DMS53 (cell line): ENCODE data around the gene PLCB1.
"Not testable (repeated sequence)": the region's sequence is repeated elsewhere in the genome, so short reads cannot be mapped to it uniquely, and the experiment has no call there.

Source experiments
- DNase-seq: peaks from one replicate; lab custom pipeline; 2025; lab: John Stamatoyannopoulos, UW

The PLCB1 gene

DNA sequence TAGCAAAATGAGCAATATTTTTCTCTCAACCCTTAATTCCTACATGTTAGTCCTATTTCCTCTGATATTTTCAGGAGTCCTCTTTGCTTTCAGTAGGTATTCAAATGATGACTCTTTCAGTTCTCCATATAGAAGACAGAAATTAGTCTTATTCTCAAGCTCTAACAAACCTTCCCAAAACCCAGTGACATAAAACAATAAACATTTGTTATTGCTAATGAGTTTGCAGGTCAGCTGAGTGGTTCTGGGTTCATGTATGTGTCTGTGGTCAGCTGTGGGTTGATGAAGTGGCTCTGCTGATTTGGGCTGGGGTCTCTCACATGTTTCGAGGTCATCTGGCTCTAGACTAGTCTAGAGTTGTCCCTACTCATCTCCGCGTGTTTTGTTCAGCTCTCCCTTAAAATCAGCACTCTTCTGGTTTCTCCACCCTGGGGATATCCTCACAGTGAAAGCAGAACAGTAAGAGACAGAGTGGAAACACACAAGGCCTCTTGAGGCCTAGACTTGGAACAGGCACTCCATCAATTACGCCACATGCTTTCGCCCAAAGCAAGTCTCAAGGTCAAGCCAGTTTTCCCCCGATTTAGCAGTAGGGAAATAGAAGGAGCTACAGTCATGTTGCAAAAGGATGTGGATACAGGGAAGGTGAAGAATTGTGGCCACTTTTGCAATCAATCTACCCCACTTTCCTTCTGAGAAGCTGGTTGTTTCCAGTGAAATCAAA is 273.0 kb downstream of the PLCB1 start:
- no peak for DNase-seq

DNA sequence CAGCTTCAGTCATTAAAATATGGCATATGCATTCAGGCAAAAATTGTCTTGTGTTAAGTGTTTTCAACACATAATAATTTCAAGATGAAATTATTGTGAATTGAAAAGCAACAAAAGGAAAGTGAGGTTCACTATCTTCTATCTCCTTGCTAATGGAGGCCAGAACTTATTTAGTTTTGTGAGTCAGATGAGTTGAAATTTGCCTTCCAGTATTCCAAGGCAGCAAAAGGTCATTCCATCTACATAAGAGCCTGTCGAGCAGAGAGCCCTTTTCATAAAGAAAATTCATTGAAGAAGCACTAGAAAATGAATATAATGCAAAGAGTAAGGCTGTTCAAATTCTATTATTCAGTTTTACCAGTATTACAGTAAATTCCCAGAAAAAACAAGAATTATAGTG is 274.3 kb downstream of the PLCB1 start:
- DNase-seq, result no peak

DNA sequence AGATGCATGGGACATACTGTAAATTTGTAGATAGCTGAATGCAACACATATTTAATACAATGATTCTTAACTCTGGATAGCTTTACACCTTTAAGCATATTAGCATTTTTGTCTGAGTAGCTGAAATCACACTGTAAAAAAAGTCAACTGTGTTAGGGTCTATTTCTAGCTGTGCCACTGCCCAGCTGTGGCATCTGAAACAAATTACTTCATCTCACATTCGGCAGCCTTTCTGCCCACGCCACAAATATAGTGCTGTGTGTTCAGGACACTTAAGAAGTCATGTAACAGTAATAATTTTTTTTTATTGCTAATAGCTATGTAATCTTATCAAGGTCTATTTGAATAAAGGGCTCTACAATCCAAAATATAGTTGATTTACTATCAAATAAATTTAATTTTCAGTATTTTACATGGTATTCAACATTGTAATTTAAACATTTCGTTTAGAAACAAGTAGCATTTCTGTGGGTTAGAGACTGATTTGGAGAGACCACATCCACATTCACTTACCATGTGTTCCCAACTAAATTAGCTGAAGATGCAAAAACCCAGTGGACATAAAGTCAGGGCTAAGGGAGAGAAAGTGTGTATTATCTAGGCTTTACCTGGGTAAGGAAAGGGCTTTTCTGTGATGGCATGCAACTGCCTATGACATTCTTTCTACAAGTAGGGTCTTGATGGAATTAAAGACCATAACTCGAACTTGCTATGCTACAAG is 276.7 kb downstream of the PLCB1 start:
- no peak for DNase-seq

DNA sequence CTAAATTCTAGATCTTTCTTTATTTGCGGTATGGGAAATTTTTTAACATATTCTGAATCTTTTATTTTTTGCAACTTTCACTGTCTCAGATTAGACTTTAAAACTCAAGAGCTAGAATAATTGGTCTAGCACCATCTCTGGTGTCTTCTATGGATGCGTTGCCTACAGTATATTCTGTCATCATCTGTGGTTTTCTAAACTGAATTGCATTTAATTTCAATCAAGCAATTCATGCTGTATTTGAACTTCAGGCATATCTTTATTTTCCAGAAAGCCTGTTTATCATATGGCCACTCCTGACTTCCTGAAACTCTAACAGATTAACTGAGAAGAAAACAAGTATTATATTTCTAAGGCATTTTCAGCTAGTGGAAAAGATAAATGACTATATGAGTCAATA is 281.6 kb downstream of the PLCB1 start:
- no peak for DNase-seq

DNA sequence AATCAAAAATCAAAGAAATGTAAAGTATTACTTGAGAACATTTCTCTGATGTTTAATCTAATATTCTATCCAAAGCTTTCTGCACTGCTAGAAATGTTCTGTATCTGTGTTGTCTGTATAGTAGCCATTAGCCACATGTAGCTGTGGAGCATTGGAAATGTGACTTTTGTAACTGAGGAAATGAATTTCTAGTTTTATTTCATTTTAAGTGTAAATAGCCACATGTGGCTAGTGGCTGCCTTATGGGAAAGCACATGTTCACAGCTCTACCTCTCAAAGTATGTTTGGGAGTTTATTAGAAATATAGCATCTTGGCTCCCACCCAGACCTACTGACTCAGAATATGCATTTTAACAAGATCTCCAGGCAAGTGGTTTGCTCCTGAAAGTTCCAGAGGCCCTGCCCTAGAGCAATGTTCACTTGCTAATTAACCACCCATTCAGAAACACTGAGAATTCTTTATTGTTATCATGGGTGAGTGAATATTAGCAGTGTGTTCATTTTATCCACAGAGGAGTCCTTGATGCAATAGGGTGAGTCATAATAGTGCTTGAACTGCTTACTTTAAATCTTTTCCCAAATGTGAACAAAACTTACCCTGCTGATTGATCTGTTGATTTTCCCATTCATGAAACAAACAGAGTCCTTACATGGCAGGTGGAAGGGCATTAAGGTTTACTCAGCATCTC is 282.7 kb downstream of the PLCB1 start:
- DNase-seq, result peak; percentile 66

DNA sequence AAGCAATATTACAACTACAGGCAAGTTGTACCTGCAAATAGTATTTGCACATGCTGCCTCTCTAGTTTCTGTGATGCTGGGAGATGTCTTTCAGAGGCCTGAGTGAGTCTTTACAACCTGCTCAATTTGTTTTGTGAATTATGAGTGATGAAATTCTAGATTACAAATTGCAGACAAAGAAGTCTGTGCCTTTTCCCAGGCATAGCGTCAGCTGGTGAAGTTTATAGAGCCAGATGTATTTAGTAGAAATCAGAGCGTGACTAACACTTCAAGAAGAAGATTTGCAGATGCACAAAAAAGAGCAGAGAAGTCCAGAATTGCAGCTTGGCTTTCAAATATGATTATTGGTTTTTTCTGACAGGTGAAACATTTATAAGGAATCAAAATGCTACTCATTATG is 289.9 kb downstream of the PLCB1 start:
- no peak for DNase-seq

DNA sequence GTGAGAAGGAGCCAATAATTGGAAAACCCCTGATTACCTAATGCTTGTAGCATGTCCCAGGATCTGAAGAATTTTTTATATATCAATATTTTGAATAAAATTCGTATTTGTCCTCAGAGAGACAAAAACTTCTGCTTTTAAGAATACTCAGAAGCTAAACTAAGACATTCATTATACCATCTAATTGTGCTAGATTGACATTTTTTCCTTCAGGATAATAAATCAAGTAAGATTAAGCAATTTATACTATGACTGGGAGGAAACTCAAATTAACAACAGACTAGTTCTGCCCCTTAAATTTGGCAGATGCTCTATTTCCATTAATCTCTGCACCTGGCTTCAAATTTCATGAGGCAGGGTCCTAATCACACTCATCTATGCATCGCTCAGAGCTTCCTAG is 291.4 kb downstream of the PLCB1 start:
- no peak for DNase-seq

DNA sequence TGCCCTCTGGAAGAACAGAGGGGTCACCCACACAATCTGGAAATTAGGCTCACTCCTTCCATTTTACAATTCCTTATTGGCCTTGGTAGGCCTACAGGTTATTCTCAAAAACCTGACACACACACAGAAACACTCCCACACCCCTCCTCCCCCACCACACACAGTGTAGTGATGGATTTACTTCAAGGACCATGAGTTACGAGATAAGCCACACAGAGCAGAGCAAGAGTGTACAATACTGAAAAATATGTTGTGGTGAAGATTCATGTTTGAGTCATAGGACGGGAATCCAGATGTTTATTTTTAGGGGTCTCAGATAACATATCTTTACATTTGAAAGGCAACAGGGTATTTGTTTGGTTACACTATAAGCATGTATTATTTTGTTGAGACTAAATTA is 291.9 kb downstream of the PLCB1 start:
- DNase-seq, result no peak

DNA sequence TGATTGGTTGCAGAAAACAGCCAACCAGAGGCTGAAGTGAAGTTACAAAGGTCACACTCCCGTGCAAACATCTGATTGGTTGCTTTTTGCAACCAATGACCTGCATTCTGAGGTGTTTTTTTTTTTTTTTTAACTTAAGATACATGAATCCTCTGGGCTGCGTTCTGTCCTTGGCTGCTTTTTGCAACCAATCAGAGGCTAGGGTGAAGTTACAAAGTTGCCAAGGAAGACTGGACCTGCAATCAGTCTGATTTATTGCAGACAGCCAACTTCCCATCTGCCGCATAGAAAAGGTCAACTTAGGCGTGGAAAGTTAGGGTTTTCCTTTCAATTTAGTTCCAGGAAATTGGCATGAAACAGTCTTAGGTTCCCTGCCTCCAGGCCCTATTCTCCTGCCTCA is 292.9 kb downstream of the PLCB1 start:
- DNase-seq, result no peak

DNA sequence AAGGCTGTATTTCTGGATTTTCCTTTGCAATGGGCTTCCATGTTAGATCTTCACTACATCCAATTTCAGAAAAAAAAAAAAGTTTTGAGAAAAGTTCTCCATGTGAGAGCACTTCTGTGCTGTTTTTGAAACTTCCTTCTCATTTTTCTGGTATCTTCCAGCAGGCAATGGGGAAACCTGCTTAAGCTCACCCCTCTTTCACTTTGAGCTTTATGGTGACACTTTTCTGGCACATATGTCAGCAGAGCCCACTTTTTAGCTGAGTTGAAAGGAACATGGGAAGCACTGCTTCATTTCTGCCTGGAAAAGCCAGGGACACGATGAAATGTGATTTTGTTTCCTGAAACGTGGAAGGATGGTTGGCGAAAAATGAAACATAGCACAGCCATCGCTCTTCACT is 293.7 kb downstream of the PLCB1 start:
- DNase-seq, result no peak

DNA sequence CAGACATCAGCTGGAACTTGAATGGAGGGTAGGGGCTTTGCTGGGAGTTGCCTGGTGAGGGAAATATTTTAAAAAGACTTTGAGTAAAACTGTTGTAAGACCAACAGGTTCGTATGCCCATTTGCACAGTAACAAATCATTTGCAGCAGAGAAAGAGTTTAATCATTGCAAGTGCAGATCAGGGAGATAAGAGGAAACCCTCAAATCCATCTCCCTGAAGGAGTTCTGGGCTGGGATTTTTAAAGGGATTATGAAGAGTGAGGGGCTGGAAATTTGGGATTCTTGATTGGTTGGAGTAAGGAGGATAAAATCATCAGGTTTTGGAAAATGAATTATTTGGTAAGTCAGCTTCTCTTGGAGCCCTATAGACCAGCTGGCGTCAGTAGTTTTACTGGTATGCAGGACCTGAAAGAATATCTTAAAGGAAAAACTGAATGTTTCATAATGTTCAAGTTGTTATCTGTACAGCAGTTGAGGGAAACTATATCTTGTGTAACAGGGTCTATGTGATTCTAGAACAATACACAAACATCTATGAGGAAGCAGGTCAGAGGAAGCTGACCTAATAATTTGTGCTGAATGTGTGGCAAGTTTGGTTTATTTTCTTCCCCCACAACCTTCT is 295.5 kb downstream of the PLCB1 start:
- DNase-seq, result no peak

DNA sequence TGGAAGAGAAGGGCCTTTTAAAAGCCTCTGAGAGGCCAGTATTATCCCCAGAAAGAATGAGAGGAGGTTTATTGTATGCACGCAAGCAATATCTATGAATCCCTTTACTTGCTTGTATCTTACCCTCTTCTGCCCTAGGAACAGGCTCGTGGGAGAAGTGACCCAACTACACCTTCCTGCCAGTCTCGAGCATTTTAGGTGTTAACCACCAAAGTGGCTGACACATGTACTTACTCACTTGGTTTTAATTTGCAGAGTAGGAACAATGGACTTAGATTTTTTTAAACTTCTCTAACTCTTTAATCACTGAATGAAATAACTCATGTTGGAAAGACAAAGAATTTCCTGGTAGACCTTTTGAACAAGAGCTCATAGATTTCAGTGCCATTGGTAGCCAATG is 296.9 kb downstream of the PLCB1 start:
- DNase-seq, result no peak

DNA sequence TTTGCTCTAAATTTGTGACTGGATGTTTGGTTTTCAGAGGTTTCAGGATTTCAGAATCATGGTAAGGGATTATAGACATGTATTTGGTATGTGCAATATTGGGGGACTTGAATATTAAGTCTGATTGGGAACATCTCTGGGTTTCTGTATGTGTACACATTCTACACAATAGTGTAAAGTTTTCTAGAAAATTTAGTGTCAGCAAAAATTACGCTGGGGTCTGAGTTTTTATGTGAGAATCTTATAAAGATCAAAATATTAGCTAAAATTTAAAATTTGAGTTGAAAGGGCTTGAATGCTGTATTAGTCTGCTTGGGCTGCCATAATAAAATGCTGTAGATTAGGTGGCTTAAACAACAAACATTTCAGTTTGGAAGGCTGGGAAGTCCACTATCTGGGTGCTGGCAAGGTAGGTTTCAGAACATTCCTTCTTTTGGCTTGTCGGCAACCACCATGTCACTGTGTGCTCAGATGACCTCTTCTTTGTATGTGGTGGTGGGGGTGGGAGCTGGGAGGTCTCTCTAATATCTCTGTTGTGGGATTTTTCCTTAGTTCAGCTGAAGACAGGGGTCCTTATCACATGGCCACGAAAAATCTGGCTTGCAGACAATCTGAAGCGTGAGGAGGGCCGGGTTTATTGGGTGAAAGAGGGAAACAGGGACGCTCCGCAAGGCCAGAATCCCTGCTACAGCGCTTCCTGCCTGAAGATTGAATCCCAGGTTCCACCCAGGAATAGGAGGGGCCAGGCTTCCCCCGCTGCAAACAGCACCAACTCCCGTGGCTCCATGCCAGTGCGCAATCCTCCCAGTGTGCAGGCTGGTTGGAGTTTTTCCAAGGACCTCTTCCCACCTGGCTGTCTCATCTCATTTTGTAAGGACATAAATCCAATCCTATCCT is 299.7 kb downstream of the PLCB1 start:
- no peak for DNase-seq

DNA sequence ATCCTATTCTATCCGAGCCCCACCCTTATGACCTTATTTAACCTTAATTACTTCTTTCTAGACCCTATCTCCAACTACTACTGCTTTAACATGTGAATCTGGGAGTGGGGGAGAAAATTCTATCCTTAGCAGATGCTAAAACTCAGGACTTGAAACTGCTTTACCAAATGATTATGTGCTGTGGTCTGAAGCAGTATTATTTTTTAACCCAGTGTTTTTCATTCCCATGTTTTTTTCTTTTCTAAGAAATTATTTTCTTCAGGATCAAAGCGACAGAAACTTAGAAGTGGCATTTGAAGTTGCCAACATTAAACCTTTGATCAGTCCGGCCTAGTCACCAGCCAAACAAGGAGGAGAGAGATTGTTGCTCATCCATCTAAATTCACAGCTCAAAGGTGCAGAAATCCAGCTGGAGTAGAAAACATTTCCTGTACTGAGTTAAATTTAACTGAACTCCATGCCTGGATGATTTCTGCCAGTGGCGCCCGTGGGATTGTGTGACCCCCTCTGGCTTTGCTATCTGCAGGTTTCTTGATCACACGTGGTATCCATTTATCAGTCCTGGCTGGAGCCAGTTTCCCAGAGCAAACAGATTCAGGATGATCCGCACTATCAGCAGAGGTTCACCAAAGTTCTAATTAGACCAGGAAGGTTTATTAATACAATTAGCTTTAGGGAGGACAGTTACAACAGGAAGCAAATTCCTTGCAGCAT is 300.5 kb downstream of the PLCB1 start:
- no peak for DNase-seq

DNA sequence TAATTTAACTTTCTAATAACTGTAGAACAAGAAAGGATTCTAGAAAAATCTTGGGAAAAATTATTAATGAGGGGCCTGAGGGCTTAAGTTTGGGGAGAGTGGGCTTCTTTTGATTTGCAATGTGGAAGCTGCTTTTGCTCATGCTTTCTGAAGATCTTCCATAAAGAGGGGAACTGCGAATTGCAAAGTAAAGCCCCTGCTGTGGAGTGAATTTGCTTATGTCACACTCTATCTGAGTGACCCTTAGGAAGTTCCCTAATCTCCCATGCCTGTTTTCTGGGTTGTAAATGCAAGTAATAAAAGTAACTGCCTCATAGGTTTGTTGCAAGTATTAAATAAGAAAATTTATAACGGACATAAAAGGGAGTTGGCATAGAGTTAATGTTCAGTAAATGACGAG is 301.2 kb downstream of the PLCB1 start:
- no peak for DNase-seq

DNA sequence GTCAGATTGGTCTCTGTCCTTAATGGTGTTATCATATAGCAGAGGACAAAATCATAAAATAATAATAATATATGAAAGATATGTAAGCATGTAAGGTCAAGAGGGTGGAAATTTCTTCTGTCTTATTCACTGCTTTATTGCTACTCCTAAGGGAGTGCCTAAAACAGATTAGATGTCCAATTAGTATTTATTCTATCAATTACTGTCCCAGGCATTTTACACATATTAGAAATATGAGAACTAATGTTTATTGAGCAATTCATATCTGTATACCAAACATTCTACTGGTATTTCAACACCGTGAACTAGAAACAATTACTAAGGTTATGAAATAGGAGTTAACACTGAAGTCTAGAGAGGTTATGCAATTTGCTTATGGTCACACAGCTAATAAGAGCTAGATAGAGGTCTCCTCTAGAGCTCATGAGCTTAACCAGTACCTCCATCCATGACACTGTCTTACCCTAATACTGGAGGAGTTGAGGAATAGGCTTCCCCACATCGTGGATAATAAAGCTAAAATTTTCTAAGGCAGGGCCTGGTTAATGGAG is 302.3 kb downstream of the PLCB1 start:
- no peak for DNase-seq

DNA sequence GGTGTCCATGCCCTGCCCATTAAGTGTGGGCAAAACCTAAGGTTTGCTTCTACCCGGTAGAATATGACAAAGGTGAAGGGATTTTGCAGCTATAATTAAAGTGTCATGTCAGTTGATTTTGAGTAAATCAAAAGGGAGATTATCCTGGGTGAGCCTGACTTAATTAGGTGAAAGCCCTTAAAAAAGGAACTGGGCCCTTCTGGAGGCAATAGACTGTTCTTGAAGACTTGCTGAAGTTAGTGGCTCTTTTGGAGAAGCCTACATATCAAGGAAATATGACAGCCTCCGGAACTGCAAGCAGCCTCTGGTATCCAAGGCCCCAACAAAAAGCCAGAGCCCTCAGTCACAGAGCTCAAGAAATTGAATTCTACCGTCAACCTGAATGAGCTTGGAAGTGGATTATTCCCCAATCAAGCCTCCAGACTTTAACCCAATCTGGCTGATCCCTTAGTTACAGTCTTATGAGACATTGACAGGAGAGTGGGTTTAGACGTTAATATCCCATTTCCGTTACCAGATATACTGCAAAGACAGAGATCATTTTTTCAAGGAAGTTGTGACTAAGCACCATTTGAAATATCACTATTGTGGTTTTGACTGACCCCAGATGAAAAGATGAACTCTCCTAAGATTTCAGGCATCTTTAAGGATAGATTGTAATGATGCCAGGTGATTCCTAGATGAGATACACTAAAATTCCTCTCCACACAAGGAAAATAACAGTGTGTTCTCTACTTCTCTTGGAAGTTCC is 303.4 kb downstream of the PLCB1 start:
- no peak for DNase-seq

DNA sequence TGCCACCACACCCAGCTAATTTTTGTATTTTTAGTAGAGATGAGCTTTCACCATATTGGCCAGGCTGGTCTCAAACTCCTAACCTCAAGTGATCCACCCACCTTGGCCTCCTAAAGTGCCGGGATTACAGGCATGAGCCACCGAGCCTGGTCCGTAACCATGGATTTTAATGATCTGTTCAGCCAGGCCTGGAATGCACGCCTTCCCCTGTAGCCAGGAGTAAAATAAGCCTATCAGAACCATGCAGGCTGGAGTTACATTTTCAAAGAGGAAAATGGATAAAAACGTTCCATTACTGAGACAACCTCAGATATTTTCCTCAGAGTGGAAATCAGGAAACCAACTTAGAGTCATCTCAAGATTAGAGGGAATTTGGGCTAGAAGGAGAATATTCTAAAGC is 304.9 kb downstream of the PLCB1 start:
- not testable (repeated sequence) for DNase-seq

DNA sequence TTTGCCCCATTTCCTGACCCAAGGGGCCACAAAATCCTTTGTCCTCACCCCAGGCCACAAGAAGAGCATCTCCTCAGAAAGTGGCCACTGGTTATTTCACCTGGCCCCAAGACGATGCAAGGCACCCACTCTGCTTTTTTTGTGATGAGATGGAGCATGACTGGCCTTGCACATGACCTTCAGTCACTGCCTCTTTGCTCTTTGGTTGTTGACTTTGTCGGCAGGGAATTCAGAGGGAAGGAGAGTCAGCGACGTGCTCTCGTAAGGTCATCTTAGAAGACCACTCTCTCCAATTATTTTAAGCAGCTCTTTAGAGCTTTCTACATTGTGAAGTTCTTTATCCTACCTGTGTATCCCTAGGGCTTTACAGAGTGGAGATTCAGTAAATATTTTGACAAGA is 306.7 kb downstream of the PLCB1 start:
- DNase-seq, result peak; percentile 17

DNA sequence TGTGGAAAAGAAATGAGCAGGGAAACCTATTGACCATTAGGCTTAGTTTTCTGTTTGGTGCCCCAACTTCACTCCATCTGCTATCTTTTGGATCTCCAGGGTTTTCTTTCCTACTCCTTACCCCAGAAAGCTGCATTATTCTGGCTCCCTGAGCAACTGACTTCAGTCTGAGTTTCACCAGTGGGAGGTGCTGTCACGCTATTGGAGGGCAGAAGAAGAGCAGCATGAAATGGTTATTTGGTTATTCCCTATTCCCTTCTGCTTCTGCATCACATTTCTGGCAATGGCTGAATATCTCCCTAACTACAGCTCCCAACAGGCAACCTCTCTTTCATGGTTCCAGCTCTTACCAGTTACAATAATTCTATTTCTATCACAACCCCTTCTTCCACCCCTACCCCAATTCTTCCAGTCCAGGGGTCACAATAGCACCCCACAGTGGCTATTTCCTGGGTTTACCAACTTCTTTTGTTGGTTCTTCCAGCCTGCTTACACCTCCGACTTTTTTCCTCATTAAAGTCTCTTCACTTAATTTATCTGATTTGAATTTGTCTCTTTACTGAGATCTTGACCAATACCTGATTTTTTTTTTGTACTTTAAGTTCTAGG is 311.5 kb downstream of the PLCB1 start:
- peak; percentile 16 for DNase-seq
